ENCODE results near the gene HAPLN2.

Gene HAPLN2

DNA sequence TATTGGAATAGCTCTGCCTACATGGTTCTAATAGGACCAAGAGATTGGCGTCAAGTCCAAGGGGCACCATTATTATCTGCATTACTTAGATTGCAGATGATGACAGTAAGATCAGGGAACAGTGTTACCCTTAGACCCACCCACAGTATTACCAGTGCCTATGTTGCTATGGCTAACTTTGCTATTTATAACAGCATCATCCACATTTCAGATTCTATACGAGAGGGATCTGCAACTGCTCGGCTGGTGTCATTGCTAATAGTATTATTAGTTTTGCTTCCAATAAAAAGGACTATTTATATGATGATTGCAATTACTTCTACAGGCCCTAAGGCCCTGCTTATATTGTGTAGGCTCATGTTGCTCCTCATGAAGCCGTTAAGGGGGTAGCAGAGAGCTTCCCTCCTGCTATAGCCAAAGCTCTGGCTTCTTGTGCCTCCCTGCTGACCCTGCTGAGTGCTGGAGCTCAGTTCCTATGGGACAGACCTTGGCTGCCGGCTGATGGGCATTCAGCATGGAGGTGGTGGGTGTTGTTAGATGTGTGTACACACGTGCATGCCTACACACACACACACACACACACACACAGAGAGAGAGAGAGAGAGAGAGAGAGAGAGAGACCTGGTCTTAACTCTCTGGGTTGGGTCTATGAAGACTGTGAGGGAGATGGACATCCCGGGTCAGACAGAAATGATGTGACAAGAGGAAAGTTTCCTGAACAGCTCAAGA lies 24.0 kb downstream of the HAPLN2 start:
- no peak overlapping the region for H3K27ac Mint-ChIP-seq
- no peaks in the 10 kb centered on the region for H3K36me3 Mint-ChIP-seq
- H3K4me3 Mint-ChIP-seq = no peak overlapping the region
- ATAC-seq = no peak
- H3K27me3 Mint-ChIP-seq = peaks cover 100% of the 10 kb centered on the region
- H3K4me1 Mint-ChIP-seq = peaks cover 30% of the 10 kb centered on the region
- no peaks in the 10 kb centered on the region for H3K9me3 Mint-ChIP-seq

DNA sequence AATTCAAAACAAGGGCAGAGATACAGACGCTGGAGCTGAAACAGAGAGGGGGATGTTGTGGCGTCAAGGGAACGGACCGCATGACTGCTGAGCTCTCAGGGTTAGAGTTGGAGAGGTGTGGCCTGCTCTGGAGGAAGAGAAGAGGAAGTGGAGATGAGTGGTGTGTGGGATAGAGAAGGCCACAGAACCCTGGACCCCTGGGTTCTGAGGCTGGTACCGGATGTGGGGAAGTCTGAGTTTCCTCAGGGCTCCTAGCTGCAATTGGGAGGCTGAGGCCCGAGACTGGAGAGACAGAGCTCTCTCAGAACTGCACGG lies 24.5 kb downstream of the HAPLN2 start:
- peak; percentile 81 for ATAC-seq
- Mint-ChIP-seq H3K27me3 (peaks cover 100% of the 10 kb centered on the region), H3K36me3 (no peaks in the 10 kb centered on the region), H3K4me3 (no peak overlapping the region), H3K27ac (no peak overlapping the region), H3K9me3 (no peaks in the 10 kb centered on the region), H3K4me1 (peaks cover 30% of the 10 kb centered on the region)

DNA sequence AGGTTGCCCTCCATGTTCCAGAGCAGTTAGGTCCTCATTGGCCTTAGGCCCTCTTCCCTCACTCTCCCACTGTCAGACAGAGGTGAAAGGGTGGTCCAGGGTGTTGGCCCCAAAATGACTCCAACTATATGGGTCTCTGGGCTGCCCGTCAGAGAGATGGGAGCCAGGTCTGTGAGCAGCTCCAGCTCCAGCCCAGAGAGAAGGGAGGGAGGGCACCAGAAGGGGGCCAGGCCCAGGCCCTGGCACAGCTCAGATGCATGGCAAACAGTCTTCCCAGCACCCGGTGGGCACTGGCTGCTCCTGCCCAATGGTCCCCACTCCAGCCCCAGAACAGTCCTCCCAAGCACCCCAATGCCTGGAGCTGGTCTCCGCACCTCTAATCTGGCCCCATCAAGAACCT lies 24.9 kb downstream of the HAPLN2 start:
- no peak for ATAC-seq
- Mint-ChIP-seq H3K4me3 (no peak overlapping the region), H3K4me1 (peaks cover 30% of the 10 kb centered on the region), H3K9me3 (no peaks in the 10 kb centered on the region), H3K27ac (no peak overlapping the region), H3K36me3 (no peaks in the 10 kb centered on the region), H3K27me3 (peaks cover 100% of the 10 kb centered on the region)

DNA sequence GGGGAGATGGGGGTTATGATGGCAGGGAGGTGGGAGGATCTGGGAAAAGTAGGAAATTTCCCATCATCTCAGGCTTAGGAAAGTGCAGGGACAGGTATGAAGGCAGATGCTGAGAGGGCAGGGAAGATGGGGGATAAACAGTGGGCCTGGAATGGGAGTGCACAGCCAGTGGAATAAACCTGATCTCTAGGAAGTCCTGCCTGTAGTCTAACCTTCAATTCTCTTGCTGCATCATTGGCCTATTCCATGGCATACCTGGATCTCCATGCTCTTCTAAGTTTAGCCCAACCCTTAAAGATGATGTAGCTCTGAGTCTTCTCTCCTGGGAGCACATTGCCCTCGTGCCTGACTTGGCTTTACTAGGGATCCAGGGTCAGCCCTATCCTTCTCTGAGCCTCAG lies 25.4 kb downstream of the HAPLN2 start:
- no peak for ATAC-seq
- no peaks in the 10 kb centered on the region for H3K9me3 Mint-ChIP-seq
- H3K27ac Mint-ChIP-seq = no peak overlapping the region
- H3K27me3 Mint-ChIP-seq = peaks cover 99% of the 10 kb centered on the region
- peaks cover 30% of the 10 kb centered on the region for H3K4me1 Mint-ChIP-seq
- H3K4me3 Mint-ChIP-seq = no peak overlapping the region
- no peaks in the 10 kb centered on the region for H3K36me3 Mint-ChIP-seq

DNA sequence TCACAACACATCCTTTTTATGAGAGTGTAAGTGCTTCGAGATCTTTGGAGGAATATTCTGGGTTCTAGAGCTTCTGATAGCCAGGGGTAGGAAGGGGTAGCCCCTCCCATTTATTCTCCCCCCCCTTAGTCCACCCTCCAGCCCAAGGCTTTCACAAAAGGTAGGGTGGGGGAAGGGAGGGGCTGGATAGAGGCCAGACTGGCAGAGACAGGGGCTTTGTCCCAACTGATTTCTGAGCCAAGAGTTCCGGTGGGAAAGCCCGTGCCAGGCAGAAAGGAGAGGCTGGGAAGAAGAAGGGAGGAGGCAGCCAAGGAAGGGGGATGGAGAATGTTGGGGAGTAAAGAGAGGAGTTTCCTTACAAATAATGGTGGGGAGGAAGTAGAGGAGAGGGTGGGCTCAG lies 25.8 kb downstream of the HAPLN2 start:
- Mint-ChIP-seq H3K27me3 (peaks cover 99% of the 10 kb centered on the region), H3K9me3 (no peaks in the 10 kb centered on the region), H3K27ac (no peak overlapping the region), H3K36me3 (no peaks in the 10 kb centered on the region), H3K4me3 (no peak overlapping the region), H3K4me1 (peaks cover 30% of the 10 kb centered on the region)
- ATAC-seq = no peak

DNA sequence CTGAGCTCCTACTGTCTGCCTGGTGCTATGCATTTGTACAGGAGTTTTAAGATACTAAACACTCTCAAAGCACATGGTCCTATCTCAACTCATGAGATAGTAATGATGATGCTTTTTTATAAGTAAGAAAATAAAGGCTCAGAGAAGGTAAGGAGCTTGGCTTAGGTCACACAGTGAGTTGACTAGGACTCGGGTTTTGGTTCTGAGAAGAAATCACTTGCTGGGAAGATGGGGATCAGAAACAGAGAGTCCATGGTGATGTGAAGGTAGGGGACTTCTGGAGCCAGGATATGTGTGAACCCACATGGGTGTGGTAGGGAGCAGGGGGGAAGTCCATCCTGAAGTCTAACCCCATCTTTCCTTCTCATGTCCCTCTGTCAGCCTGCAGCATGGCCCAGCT lies 26.5 kb downstream of the HAPLN2 start:
- Mint-ChIP-seq H3K27me3 (peaks cover 96% of the 10 kb centered on the region), H3K9me3 (no peaks in the 10 kb centered on the region), H3K4me1 (peaks cover 29% of the 10 kb centered on the region), H3K36me3 (no peaks in the 10 kb centered on the region), H3K27ac (no peak overlapping the region), H3K4me3 (no peak overlapping the region)
- no peak for ATAC-seq

DNA sequence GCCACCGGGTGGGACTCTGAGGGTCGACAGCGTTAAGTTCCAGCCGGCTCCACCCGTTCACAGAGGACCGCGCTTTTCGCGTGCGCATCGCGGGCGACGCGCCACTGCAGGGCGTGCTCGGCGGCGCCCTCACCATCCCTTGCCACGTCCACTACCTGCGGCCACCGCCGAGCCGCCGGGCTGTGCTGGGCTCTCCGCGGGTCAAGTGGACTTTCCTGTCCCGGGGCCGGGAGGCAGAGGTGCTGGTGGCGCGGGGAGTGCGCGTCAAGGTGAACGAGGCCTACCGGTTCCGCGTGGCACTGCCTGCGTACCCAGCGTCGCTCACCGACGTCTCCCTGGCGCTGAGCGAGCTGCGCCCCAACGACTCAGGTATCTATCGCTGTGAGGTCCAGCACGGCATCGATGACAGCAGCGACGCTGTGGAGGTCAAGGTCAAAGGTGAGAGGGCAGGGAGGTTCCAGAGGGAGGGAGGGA lies 27.6 kb downstream of the HAPLN2 start:
- no peaks in the 10 kb centered on the region for H3K9me3 Mint-ChIP-seq
- H3K36me3 Mint-ChIP-seq = no peaks in the 10 kb centered on the region
- no peak overlapping the region for H3K4me3 Mint-ChIP-seq
- no peak for ATAC-seq
- peaks cover 18% of the 10 kb centered on the region for H3K4me1 Mint-ChIP-seq
- H3K27me3 Mint-ChIP-seq = peaks cover 96% of the 10 kb centered on the region
- no peak overlapping the region for H3K27ac Mint-ChIP-seq

DNA sequence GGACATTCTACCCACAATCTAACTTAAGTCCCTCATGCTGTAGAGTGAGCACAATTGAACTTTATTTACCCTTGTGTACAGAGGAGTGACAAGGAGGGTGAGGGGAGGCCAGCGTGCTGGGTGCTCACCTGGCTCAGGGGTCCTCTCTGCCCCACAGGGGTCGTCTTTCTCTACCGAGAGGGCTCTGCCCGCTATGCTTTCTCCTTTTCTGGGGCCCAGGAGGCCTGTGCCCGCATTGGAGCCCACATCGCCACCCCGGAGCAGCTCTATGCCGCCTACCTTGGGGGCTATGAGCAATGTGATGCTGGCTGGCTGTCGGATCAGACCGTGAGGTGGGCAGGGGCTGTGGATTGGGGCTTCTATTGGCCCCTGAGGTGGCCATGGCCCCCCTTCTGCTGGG lies 28.1 kb downstream of the HAPLN2 start:
- H3K4me3 Mint-ChIP-seq = no peak overlapping the region
- H3K36me3 Mint-ChIP-seq = no peaks in the 10 kb centered on the region
- no peak overlapping the region for H3K27ac Mint-ChIP-seq
- H3K4me1 Mint-ChIP-seq = peaks cover 14% of the 10 kb centered on the region
- no peak for ATAC-seq
- peaks cover 96% of the 10 kb centered on the region for H3K27me3 Mint-ChIP-seq
- no peaks in the 10 kb centered on the region for H3K9me3 Mint-ChIP-seq

DNA sequence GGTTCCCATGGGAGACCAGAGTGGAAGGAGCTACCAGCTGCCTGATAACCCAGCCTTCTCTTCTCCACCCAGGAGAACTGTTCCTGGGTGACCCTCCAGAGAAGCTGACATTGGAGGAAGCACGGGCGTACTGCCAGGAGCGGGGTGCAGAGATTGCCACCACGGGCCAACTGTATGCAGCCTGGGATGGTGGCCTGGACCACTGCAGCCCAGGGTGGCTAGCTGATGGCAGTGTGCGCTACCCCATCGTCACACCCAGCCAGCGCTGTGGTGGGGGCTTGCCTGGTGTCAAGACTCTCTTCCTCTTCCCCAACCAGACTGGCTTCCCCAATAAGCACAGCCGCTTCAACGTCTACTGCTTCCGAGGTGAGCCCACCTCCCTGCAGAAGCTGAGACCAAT lies 29.3 kb downstream of the HAPLN2 start:
- no peaks in the 10 kb centered on the region for H3K36me3 Mint-ChIP-seq
- H3K9me3 Mint-ChIP-seq = no peaks in the 10 kb centered on the region

DNA sequence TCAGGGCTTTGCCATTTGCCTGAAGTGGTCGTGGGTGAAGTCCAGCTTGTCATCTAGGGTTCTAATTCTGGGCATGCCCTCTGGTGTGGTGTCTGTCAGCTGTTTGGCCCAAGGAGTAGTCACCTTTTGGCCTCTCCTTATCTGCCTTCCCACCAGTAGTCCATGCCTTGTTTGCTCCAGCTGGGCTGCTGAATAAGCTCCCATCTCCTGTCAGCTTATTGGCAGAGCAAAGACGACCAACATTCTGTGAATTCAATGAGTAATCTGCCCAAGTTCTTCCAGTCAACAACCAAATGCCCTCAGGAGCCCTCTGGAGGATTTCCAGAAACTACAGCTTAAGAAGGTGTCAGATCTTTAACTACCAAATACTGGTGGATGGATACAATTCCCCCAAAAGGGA lies 29.7 kb downstream of the HAPLN2 start:
- H3K9me3 Mint-ChIP-seq = no peaks in the 10 kb centered on the region
- peaks cover 1% of the 10 kb centered on the region for H3K4me1 Mint-ChIP-seq
- H3K27ac Mint-ChIP-seq = no peak overlapping the region
- H3K4me3 Mint-ChIP-seq = no peak overlapping the region
- no peaks in the 10 kb centered on the region for H3K36me3 Mint-ChIP-seq
- no peak for ATAC-seq
- H3K27me3 Mint-ChIP-seq = peaks cover 96% of the 10 kb centered on the region

More for the DNA sequence above, 29.3 kb downstream of the HAPLN2 start:
- Mint-ChIP-seq H3K4me3 (no peak overlapping the region), H3K27ac (no peak overlapping the region), H3K4me1 (peaks cover 6% of the 10 kb centered on the region), H3K27me3 (peaks cover 96% of the 10 kb centered on the region)
- ATAC-seq = no peak

DNA sequence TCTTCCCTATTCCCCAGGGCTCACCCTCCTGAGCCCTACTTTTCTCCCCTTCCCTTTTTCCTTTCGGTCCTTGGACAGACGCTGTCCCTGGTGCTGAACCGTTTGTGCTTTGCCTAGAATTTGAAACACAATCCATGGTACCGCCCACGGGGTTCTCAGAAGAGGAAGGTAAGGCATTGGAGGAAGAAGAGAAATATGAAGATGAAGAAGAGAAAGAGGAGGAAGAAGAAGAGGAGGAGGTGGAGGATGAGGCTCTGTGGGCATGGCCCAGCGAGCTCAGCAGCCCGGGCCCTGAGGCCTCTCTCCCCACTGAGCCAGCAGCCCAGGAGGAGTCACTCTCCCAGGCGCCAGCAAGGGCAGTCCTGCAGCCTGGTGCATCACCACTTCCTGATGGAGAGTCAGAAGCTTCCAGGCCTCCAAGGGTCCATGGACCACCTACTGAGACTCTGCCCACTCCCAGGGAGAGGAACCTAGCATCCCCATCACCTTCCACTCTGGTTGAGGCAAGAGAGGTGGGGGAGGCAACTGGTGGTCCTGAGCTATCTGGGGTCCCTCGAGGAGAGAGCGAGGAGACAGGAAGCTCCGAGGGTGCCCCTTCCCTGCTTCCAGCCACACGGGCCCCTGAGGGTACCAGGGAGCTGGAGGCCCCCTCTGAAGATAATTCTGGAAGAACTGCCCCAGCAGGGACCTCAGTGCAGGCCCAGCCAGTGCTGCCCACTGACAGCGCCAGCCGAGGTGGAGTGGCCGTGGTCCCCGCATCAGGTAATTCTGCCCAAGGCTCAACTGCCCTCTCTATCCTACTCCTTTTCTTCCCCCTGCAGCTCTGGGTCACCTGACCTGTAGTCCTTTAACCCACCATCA lies 33.1 kb downstream of the HAPLN2 start:
- H3K4me1 Mint-ChIP-seq = peaks cover 24% of the 10 kb centered on the region
- H3K36me3 Mint-ChIP-seq = no peaks in the 10 kb centered on the region
- no peaks in the 10 kb centered on the region for H3K9me3 Mint-ChIP-seq
- ATAC-seq = no peak
- H3K27me3 Mint-ChIP-seq = peaks cover 96% of the 10 kb centered on the region
- no peak overlapping the region for H3K4me3 Mint-ChIP-seq
- no peak overlapping the region for H3K27ac Mint-ChIP-seq

DNA sequence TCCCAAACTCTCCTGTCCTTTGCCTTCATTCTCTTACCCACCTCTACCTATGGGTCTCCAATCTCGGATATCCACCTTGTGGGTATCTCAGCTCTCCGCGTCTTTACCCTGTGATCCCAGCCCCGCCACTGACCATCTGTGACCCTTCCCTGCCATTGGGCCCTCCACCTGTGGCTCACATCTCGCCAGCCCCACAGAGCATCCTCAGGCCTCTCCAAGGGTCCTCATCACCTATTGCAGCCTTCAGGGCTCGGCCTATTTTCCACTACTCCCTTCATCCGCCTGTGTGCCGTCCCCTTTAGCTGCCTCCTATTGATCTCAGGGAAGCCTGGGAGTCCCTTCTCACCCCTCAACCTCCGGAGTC lies 33.8 kb downstream of the HAPLN2 start:
- no peak overlapping the region for H3K27ac Mint-ChIP-seq
- no peak for ATAC-seq

DNA sequence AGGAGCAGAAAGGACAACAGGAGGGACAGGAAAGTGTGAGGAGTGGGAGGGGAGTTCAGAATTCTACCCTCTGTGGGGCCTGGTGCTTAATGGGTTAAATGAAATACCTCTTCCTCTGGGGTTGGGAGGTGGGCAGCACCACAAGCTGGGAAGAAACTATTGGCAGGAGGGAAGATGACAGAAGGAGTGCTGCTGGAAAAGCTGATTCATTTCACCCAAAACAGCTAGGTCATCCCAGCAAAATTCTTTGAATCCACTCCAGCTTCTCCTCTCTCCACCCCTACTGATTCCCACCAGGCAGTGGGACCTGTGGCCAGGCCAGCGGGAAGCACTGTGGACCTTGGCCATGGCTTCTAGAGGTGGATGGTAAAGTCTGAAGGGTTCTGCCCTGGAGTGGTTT lies 35.5 kb downstream of the HAPLN2 start:
- H3K27me3 Mint-ChIP-seq = peaks cover 80% of the 10 kb centered on the region
- ATAC-seq = no peak
- H3K36me3 Mint-ChIP-seq = no peaks in the 10 kb centered on the region
- no peaks in the 10 kb centered on the region for H3K9me3 Mint-ChIP-seq
- peaks cover 47% of the 10 kb centered on the region for H3K4me1 Mint-ChIP-seq
- H3K27ac Mint-ChIP-seq = no peak overlapping the region
- no peak overlapping the region for H3K4me3 Mint-ChIP-seq

More for the DNA sequence above, 33.8 kb downstream of the HAPLN2 start:
- Mint-ChIP-seq H3K4me1 (peaks cover 30% of the 10 kb centered on the region), H3K27me3 (peaks cover 96% of the 10 kb centered on the region), H3K9me3 (no peaks in the 10 kb centered on the region), H3K36me3 (no peaks in the 10 kb centered on the region), H3K4me3 (no peak overlapping the region)

DNA sequence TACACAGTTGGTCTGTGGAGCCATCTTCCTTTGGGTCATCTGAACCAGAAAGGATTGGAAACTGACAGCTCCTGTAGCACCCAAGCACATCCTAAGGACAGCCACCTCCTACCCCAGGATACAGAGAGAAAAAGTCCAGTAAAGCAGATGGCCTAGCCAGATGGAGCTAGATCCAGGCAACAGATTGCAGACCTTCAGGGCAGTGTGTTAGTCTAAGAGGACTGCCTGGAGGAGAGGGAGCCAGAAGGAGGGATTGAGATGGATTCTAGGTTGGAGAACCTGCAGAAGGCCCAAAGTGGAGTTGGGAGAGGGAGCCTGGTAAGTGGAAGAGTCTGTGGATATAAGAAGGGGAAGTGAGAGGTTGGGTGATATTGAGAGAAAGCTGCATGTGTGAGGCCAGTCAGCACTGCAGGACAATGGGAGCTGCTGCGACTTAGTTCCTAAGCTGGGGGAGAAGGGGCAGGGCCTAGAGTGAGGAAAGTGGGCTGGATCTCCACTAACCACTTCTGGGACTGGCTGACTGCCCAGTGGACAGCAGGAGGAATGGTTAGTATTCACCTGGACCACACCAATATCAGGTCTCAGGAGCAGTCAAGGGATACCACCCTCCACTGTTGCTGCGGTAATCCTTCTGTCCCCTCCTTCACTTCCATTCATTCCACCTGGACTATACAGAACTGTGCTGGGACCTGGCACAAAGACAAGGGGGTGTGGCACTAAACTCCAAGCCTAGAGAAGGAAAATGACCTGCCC lies 36.1 kb downstream of the HAPLN2 start:
- Mint-ChIP-seq H3K27ac (no peak overlapping the region), H3K27me3 (peaks cover 75% of the 10 kb centered on the region), H3K36me3 (no peaks in the 10 kb centered on the region), H3K4me3 (no peak overlapping the region), H3K9me3 (no peaks in the 10 kb centered on the region), H3K4me1 (peaks cover 53% of the 10 kb centered on the region)
- no peak for ATAC-seq

DNA sequence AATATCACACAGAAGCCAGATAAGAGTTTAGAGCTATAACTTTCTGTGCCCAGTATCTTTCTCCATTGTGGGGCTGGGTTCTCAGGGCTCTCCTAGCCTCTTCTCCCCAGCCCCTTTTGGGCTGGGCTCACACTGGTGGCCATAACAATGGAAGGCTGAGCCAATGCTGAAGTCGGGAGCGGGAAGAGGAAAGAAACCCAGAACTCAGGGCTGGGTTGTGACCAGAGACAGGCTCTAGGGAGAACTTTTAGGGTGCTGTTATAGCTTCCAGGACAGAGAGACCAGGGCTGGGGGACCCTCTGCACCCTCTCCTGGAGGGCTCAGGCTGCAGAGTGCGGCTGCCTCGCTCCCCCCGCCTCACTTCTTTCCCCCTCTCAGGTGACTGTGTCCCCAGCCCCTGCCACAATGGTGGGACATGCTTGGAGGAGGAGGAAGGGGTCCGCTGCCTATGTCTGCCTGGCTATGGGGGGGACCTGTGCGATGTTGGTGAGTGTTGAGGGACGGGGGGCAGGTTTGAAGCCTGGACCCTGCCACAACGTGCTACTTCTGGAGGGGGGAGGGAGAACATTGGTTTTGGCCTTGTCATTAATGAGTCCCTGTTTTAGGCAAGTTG lies 36.8 kb downstream of the HAPLN2 start:
- no peak for ATAC-seq
- Mint-ChIP-seq H3K4me3 (no peak overlapping the region), H3K27me3 (peaks cover 70% of the 10 kb centered on the region), H3K27ac (no peak overlapping the region), H3K9me3 (no peaks in the 10 kb centered on the region), H3K4me1 (peaks cover 60% of the 10 kb centered on the region), H3K36me3 (no peaks in the 10 kb centered on the region)
